ENCODE measurements around the gene RUNX2.
"Not testable (repeated sequence)": the region's sequence is repeated elsewhere in the genome, so short reads cannot be mapped to it uniquely, and the experiment has no call there.

DNA sequence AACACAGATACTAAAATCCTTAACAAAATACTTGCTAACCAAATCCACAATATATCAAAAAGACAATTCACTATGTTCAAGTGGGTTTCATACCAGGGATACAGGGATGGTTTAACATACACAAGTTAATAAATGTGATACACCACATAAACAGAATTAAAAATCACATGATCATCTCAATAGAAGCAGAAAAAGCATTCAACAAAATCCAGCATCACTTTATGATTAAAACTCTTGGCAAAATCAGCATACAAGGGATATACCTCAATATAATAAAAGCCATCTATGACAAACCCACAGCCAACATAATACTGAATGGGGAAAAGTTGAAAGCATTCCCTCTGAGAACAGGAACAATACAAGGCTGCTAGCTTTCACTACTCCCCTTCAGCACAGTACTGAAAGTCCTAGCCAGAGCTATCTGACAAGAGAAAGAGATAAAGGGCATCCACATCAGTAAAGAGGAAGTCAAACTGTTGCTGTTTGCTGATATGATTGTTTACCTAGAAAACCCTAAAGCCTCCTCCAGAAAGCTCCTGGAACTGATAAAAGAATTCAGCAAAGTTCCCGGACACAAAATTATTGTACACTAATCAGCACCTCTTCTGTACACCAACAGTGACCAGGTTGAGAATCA is 33.9 kb upstream of the RUNX2 start:
- TF ChIP-seq, protein P1, sequence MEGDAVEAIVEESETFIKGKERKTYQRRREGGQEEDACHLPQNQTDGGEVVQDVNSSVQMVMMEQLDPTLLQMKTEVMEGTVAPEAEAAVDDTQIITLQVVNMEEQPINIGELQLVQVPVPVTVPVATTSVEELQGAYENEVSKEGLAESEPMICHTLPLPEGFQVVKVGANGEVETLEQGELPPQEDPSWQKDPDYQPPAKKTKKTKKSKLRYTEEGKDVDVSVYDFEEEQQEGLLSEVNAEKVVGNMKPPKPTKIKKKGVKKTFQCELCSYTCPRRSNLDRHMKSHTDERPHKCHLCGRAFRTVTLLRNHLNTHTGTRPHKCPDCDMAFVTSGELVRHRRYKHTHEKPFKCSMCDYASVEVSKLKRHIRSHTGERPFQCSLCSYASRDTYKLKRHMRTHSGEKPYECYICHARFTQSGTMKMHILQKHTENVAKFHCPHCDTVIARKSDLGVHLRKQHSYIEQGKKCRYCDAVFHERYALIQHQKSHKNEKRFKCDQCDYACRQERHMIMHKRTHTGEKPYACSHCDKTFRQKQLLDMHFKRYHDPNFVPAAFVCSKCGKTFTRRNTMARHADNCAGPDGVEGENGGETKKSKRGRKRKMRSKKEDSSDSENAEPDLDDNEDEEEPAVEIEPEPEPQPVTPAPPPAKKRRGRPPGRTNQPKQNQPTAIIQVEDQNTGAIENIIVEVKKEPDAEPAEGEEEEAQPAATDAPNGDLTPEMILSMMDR (IDR thresholded peaks at IDR 0.05) = not testable (repeated sequence)
- TF ChIP-seq POLR2A (IDR thresholded peaks at IDR 0.05) = not testable (repeated sequence)

All from uterus (tissue), 2 donors.